ENCODE measurements around the gene ANKRD28. TPM values are rescaled to one million over a fixed set of nuclear protein-coding genes. Genes with fewer than 3 reads are reported as not detected.

Gene ANKRD28
- total and polyA plus RNA-seq, 2 donors from 2014 or later = 9.8 to 72.4 TPM

- Histone ChIP-seq H3K4me3 (ENCODE audit: low read length in 3 of 3) (no peak overlapping the region), H3K27ac (ENCODE audit: low read depth in 2 of 2, low read length in 2 of 2) (no peak overlapping the region), H3K9ac (ENCODE audit: low read length in 3 of 3) (peak overlapping the region in 1 of 3 donors; percentile 5), H3K36me3 (ENCODE audit: control insufficient read depth in 2 of 3, insufficient read depth in 3 of 3, low read length in 3 of 3) (no peaks in the 10 kb centered on the region), H3K4me1 (ENCODE audit: control insufficient read depth in 2 of 3, insufficient read depth in 2 of 3, low read depth in 1 of 3, low read length in 3 of 3) (peaks cover 3 to 14% (median 8%) of the 10 kb centered on the region in 3 donors), H3K27me3 (ENCODE audit: control insufficient read depth, insufficient read depth, low read length) (no peaks in the 10 kb centered on the region), H3K9me3 (ENCODE audit: control insufficient read depth in 2 of 3, insufficient read depth in 1 of 3, low read length in 3 of 3) (no peaks in the 10 kb centered on the region)
- peak in 1 of 5 donors; percentile 18 for DNase-seq
- TF ChIP-seq, protein P1, sequence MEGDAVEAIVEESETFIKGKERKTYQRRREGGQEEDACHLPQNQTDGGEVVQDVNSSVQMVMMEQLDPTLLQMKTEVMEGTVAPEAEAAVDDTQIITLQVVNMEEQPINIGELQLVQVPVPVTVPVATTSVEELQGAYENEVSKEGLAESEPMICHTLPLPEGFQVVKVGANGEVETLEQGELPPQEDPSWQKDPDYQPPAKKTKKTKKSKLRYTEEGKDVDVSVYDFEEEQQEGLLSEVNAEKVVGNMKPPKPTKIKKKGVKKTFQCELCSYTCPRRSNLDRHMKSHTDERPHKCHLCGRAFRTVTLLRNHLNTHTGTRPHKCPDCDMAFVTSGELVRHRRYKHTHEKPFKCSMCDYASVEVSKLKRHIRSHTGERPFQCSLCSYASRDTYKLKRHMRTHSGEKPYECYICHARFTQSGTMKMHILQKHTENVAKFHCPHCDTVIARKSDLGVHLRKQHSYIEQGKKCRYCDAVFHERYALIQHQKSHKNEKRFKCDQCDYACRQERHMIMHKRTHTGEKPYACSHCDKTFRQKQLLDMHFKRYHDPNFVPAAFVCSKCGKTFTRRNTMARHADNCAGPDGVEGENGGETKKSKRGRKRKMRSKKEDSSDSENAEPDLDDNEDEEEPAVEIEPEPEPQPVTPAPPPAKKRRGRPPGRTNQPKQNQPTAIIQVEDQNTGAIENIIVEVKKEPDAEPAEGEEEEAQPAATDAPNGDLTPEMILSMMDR (IDR thresholded peaks at IDR 0.05; ENCODE audit: borderline replicate concordance, extremely low read depth, insufficient read depth) = no peak
- no peak for FAIRE-seq
- intact Hi-C loops (cut with DNase I) = no loop called here
Measured at GRCh38 chr3:15795651-15796308, 2.0 kb downstream of the ANKRD28 start.

DNA sequence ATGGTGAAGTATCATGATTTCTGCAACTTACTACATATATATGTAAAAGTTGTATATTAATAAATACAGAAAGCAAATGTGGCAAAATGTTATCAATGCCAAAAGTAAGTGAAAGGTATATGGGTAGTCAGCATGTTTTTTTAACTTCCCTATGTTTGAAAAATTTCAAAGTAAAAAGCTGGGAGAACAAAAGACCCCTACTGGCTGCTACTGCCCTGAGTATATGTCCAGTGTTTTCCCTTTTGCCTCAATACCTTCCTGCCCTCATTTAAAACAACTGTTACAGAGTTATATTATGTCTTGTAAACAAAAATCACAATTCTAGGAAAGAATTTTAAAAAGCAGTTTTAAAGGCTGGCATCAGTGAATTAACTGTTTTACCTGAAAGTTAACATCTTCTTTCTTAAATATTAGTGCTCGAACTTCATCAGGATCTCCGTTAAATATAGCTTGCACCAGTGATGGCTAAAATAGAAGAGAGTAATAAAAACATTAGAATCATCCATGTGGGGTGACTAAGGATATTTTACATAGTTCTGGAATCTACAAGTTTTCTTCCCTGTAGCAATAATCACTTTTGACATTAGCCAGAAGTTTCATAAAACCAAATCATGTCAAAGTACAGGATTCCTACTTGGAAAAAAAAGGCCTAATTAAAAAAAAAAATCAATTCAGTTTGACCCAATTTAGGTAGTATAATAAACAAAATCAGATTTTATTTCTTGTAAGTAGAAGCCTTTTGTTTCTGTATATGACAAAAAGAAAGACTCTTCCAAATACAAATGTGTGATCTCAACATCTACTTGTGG, 2.7 kb downstream of the ANKRD28 start:
- no peaks in the 10 kb centered on the region for H3K9me3 ChIP-seq (ENCODE audit: control insufficient read depth in 2 of 3, insufficient read depth in 1 of 3, low read length in 3 of 3)
- no peaks in the 10 kb centered on the region for H3K27me3 ChIP-seq (ENCODE audit: control insufficient read depth, insufficient read depth, low read length)
- no peak for DNase-seq
- TF ChIP-seq, protein P1 (IDR thresholded peaks at IDR 0.05; ENCODE audit: borderline replicate concordance, extremely low read depth, insufficient read depth) = no peak
- no peaks in the 10 kb centered on the region for H3K36me3 ChIP-seq (ENCODE audit: control insufficient read depth in 2 of 3, insufficient read depth in 3 of 3, low read length in 3 of 3)
- no peak overlapping the region for H3K4me3 ChIP-seq (ENCODE audit: low read length in 3 of 3)
- no peak overlapping the region for H3K9ac ChIP-seq (ENCODE audit: low read length in 3 of 3)
- intact Hi-C loops (cut with DNase I) = no loop called here
- H3K4me1 ChIP-seq (ENCODE audit: control insufficient read depth in 2 of 3, insufficient read depth in 2 of 3, low read depth in 1 of 3, low read length in 3 of 3) = peaks cover 3 to 10% (median 8%) of the 10 kb centered on the region in 3 donors
- no peak for FAIRE-seq
- H3K27ac ChIP-seq (ENCODE audit: low read depth in 2 of 2, low read length in 2 of 2) = no peak overlapping the region

DNA sequence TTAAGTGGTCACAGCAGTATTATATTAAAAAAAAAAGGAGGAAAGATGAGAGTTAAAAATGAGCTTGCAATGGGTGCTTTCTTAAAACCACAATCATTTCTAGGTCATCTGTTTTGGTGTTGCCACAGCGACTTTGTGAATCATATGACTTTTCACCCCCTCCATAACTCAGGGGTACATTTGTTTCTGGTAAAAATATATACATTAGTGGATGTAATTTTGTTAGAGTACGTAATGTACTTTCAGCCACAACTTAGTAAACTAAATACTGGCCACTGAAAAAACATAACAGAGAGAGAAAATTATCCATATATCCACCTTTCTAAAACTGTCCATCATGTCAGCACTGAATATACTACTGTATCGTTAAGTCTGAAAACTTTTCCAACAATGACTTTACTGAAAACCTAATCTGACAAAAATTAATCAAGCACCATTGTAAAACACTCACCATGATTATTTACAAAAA, 3.4 kb downstream of the ANKRD28 start:
- TF ChIP-seq, protein P1 (IDR thresholded peaks at IDR 0.05; ENCODE audit: borderline replicate concordance, extremely low read depth, insufficient read depth) = no peak
- H3K27ac ChIP-seq (ENCODE audit: low read depth in 2 of 2, low read length in 2 of 2) = no peak overlapping the region
- H3K4me3 ChIP-seq (ENCODE audit: low read length in 3 of 3) = no peak overlapping the region
- intact Hi-C loops (cut with DNase I) = no loop called here
- peaks cover 3 to 10% (median 8%) of the 10 kb centered on the region in 3 donors for H3K4me1 ChIP-seq (ENCODE audit: control insufficient read depth in 2 of 3, insufficient read depth in 2 of 3, low read depth in 1 of 3, low read length in 3 of 3)
- H3K27me3 ChIP-seq (ENCODE audit: control insufficient read depth, insufficient read depth, low read length) = no peaks in the 10 kb centered on the region
- no peak overlapping the region for H3K9ac ChIP-seq (ENCODE audit: low read length in 3 of 3)
- FAIRE-seq = no peak
- no peaks in the 10 kb centered on the region for H3K9me3 ChIP-seq (ENCODE audit: control insufficient read depth in 2 of 3, insufficient read depth in 1 of 3, low read length in 3 of 3)
- no peak for DNase-seq
- no peaks in the 10 kb centered on the region for H3K36me3 ChIP-seq (ENCODE audit: control insufficient read depth in 2 of 3, insufficient read depth in 3 of 3, low read length in 3 of 3)

Data from kidney (tissue), 14 donors.